ENCODE data around the gene BTBD7.

The BTBD7 gene

GRCh38 chr14:93228550-93228949 is 104.3 kb downstream of the BTBD7 start:
- no peak overlapping the region for H3K4me3 ChIP-seq (replicated peaks; ENCODE audit: low read depth, low read length)
- TF ChIP-seq, protein P1, sequence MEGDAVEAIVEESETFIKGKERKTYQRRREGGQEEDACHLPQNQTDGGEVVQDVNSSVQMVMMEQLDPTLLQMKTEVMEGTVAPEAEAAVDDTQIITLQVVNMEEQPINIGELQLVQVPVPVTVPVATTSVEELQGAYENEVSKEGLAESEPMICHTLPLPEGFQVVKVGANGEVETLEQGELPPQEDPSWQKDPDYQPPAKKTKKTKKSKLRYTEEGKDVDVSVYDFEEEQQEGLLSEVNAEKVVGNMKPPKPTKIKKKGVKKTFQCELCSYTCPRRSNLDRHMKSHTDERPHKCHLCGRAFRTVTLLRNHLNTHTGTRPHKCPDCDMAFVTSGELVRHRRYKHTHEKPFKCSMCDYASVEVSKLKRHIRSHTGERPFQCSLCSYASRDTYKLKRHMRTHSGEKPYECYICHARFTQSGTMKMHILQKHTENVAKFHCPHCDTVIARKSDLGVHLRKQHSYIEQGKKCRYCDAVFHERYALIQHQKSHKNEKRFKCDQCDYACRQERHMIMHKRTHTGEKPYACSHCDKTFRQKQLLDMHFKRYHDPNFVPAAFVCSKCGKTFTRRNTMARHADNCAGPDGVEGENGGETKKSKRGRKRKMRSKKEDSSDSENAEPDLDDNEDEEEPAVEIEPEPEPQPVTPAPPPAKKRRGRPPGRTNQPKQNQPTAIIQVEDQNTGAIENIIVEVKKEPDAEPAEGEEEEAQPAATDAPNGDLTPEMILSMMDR (IDR thresholded peaks at IDR 0.05; ENCODE audit: low read length, missing control alignments) = no peak
- no peak for DNase-seq (ENCODE audit: low read depth)

GRCh38 chr14:93223565-93223964 is 109.3 kb downstream of the BTBD7 start:
- DNase-seq (ENCODE audit: low read depth) = no peak
- TF ChIP-seq, protein P1 (IDR thresholded peaks at IDR 0.05; ENCODE audit: low read length, missing control alignments) = no peak
- H3K4me3 ChIP-seq (replicated peaks; ENCODE audit: low read depth, low read length) = no peak overlapping the region

DNA sequence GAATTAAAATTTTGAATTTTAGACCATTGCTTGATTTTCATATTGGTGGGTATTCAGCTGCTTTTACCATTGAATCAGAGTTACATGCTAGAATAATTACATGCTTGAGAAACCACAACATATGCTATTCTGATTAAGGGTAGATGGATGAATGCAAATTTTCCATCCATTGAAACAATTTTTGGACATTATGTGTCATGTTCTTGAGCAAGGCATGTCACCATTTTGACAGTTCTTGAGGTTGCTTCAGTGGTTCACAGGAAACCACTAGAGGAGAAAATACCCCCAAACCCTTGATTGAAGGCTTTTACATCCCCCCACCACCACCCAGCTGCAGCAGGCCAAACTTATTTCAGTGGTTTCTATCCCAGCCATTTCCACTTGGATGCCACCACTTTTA is 112.3 kb downstream of the BTBD7 start:
- DNase-seq (ENCODE audit: low read depth) = no peak
- H3K4me3 ChIP-seq (replicated peaks; ENCODE audit: low read depth, low read length) = no peak overlapping the region
- TF ChIP-seq, protein P1 (IDR thresholded peaks at IDR 0.05; ENCODE audit: low read length, missing control alignments) = no peak

DNA sequence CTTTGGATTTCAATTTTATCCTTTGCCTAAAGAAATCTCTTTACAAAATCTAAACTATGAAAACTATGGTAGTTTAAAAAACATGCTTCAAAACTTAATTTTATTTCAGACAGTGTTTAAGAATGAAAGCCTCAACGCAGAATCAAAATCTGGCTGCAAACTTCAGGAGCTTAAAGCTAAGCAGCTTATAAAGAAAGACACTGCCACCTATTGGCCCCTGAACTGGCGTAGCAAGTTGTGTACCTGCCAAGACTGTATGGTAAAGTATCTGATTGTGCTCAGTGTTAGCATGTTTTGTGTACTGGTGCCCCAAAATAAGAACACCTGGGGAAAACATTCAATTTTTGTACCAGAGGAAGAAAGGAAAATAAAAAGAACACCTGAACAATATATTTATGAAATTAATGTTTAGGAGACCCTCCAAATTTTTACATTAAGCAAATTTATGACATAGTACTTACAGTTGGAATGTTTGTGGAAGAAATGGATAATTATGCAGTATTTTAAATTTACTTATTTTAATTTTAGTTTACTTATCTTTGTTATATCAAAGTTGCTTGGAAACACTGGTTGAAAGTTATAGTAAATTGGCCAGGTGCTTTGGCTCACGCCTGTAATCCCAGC is 113.6 kb downstream of the BTBD7 start:
- TF ChIP-seq, protein P1 (IDR thresholded peaks at IDR 0.05; ENCODE audit: low read length, missing control alignments) = peak; percentile 73
- H3K4me3 ChIP-seq (replicated peaks; ENCODE audit: low read depth, low read length) = no peak overlapping the region
- DNase-seq (ENCODE audit: low read depth) = peak; percentile 78

DNA sequence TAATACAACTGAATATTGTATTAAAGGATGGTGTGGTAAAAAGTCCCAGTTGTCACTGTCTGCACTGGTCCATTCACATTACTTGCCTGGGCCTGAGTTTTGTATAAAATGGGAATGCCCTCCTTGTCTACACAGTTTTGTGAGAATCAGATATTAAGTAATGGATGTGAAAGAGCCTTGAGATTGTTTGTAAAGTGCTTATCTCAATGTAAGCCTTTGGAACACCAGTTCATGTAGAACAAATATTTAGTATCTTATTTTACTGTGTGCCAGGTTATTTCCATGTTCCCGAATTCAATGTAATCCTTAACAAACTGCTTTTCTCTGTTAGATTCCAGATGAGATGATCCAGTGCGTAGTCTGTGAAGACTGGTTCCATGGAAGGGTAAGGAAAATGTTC is 118.2 kb downstream of the BTBD7 start:
- no peak for DNase-seq (ENCODE audit: low read depth)
- TF ChIP-seq, protein P1 (IDR thresholded peaks at IDR 0.05; ENCODE audit: low read length, missing control alignments) = no peak
- no peak overlapping the region for H3K4me3 ChIP-seq (replicated peaks; ENCODE audit: low read depth, low read length)

GRCh38 chr14:93212432-93212831 is 120.4 kb downstream of the BTBD7 start:
- no peak overlapping the region for H3K4me3 ChIP-seq (replicated peaks; ENCODE audit: low read depth, low read length)
- DNase-seq (ENCODE audit: low read depth) = no peak
- TF ChIP-seq, protein P1 (IDR thresholded peaks at IDR 0.05; ENCODE audit: low read length, missing control alignments) = no peak

Data from fibroblast of pulmonary artery (primary cell).